GM19455 (cell line): ENCODE measurements around the gene TOR1B.
"Not testable (repeated sequence)": the region's sequence is repeated elsewhere in the genome, so short reads cannot be mapped to it uniquely, and the experiment has no call there.

Experiments used
- ATAC-seq: cut with Tn5 transposase; IDR thresholded peaks from one replicate; pipeline ENCODE4 v1.9.1; 2021; ENCODE audit not compliant: unreplicated experiment

TOR1B gene

DNA sequence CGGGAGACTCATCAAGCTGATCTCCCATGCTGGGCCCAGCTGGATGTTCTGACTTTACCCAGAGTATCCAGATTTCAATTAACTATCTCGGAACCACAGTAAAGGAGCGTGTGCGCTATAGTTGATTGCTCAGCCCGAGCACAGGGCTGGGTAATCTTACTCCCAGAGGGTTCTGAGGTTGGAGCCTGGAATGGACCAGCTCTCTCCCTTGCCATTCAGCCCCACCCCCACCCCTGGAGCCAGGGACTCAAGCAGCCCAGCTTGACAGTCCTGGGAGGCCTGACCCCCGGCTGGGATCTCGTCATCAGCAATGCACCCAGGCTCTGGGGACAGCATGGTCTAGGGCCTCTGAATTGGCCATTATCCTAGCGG is 26.4 kb upstream of the TOR1B start:
- ATAC-seq, result no peak

DNA sequence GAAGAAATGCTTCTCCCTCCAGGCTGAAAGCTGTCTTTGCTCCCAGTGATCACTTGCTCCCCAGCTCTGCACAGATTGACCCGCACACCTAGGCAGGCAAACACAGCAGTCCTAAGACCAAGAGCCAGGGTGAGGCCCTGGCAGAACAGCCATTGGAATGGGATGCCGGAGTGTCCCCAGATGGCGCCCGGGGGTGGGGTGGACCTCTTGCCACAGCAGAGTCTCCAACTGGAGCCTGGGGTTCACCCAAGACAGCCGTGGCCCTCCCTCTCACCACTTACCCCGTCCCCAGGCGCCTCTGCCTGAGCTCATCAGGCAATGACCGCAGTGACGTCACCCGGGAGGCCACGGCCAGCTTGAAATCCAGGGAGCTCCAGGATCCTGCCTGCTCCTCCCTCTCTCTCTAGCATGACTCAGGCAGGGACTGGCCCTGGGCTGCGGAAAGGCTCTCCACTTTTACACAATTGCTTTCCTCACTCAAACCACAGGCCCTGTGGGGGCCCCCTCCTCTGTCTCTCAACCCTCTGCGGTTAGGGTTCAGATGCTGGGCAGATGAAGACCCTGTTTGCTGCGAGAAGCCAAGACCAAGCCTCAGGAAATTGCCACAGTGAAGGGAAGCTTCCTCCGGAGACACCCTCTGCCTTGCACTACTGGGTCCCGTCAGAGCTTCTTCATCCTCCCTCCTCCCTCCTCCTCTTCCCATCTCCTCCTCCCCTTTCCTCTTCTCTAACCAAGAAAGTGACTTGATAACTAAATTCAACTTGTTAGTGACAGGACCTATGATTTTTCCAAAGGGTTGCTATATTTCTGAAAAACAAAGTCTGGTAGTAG is 25.8 kb upstream of the TOR1B start:
- ATAC-seq, result no peak

DNA sequence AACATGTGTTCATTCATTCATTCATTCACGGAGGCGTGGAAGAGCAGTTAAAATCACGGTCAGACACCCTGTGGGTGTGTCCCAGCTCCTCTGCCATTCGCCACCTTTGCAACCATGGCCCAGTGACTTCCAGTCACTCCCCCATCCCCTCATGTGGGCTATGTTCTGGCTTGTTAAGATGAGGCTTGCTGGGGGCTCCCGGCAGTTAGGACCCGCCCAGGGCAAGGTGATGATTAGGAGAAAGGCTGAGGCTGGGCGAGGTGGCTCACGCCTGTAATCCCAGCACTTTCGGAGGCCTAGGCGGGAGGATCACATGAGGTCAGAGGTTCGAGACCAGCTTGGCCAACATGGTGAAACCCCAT is 25.2 kb upstream of the TOR1B start:
- ATAC-seq, result no peak

DNA sequence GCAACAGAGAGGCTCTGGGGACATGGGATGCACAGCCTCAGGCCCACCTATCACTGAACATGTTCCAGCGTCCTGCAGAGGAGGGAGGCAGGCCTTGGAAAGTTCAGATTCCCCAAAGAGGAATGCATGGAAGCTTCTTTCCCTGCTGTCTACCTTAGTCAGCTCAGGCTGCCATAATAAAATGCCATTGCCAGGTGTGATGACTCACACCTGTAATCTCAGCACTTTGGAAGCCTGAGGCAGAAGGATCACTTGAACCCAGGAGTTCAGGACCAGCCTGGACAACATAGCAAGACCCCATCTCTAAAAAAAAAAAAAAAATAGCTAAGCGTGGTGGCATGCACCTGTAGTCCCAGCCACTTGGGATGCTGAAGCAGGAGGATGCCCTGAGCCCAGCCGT is 24.5 kb upstream of the TOR1B start:
- ATAC-seq, result no peak

DNA sequence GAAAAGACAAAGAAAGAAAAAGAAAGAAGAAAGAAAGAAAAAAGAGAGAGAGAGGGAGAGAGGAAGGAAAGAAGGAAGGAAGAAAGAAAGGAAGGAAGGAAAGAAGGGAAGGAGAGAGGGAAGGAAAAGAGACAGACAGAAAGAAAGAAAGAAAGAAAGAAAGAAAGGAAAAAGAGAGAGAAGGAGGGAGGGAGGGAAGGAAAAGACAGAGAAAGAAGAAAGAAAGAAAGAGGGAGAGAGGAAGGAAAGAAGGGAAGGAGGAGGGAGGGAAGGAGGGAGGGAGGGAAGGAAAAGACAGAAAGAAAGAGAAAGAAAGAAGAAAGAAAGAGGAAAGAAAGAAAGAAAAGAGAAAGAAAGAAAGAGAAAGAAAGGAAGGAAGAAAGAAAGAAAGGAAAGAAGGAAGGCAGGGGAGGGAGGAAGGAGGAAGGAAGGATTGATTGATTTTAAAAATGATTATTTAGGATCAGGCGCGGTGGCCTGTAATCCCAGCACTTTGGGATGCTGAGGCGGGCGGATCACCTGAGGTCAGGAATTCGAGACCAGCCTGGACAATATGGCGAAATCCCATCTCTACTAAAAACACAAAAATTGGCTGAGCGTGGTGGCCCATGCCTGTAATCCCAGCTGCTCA is 23.3 kb upstream of the TOR1B start:
- ATAC-seq, result no peak

DNA sequence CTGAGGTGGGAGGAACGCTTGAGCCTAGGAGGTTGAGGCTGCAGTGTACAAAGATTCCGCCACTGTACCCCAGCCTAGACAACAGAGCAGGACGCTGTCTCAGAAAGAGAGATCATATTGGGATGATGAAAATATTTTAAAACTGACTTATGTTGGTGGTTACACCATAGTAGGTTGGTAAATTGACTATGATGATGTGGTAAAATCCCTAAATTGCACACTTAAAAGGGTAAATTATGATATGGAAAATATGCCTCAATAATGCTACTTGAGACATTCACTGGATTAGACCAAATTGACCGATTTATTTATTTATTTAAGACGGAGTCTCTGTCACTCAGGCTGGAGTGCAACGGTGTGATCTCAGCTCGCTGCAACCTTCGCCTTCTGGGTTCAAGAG is 21.9 kb upstream of the TOR1B start:
- ATAC-seq, result no peak

DNA sequence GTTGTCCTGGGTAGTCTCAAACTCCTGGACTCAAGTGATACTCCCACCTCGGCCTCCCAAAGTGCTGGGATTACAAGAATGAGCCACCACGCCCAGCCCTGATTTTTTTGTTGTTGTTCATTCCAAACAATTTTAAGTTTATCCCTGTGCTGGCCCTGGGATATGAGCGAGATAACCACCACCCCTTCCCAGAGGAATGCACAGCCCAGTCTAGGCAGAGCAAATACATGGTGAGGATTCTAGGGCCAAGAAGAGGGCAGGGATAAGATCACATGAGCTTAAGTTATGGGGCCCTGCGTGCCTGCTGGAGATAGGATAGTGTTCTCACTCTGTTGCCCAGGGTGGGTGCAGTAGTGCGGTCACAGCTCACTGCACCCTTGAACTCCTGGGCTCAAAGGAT is 21.0 kb upstream of the TOR1B start:
- no peak for ATAC-seq

DNA sequence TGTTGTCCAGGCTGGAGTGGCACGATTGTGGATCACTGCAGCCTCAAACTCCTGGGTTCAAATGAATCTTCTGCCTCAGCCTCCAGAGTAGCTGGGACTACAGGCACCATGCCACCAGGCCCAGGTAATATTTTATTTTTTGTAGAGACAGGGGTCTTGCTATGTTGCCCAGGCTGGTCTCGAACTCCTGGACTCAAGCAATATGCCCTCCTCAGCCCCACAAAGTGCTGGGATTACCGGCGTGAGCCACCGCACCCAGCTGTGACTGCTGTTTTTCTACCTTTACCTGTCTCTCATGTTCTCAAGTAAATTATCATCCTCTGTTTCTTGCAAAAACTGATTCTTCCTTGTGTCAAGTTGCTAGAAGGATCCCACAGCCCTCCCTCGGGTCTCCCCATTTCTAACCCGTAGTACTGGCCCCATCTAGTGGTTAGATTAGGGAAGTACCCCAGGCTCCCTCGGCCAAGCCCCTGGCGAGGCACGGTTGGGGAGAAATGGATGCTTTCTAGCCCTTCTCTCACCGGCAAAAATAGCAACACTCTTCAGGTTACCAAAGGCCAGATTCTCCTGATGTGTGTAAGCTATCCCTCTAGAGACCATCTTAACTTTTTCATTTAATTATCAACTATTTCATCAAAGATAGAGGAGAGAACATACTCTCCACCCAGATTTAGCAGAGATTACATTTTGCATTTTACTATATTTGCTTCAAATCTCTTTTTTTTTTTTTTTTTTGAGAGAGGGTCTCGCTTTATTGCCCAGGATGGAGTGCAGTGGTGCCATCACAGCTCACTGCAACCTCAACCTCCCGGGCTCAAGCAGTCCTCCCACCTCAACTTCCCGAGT is 19.2 kb upstream of the TOR1B start:
- no peak for ATAC-seq

DNA sequence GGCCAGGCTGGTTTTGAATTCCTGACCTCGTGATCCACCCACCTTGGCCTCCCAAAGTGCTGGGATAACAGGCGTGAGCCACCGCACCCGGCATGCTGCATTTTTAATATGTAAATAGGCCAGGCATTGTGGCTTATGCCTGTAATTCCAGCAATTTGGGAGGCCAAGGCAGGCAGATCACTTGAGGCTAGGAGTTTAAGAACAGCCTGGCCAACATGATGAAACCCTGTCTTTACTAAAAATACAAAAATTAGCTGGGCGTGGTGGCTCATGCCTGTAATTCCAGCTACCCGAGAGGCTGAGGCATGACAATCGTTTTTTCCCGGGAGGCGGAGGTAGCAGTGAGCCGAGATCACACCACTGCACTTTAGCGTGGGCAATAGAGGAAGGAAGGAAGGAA is 18.0 kb upstream of the TOR1B start:
- not testable (repeated sequence) for ATAC-seq

DNA sequence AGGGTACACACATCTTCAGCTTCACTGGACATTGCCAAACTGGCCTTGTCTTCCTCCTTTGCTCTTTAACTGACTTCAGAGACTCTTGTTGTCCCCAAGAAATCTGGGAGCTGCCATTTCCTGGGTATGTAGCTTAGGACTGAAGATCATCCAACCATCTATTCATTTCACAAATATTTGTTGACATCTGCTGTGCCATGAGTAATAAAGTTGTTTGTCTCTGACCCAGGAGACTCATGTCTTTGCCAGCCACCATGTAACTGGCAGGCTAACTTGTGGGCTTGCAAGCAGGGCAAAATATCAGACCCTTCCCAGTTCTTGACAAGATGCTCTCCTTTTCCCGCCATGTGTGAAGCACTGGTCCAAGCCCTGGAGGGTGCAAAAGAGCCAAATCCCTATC is 17.1 kb upstream of the TOR1B start:
- no peak for ATAC-seq

DNA sequence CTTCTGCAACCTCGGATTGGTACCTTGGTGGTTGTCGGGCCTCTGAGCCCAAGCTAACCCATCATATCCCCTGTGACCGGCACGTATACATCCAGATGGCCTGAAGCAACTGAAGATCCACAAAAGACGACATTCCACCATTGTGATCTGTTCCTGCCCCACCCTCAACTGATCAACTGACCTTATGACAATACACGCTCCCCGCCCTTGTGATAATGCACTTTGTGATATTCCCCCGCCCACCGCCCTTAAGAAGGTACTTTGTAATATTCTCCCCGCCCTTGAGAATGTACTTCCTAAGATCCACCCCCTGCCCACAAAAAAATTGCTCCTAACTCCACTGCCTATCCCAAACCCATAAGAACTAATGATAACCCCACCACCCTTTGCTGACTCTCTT is 16.5 kb upstream of the TOR1B start:
- no peak for ATAC-seq

DNA sequence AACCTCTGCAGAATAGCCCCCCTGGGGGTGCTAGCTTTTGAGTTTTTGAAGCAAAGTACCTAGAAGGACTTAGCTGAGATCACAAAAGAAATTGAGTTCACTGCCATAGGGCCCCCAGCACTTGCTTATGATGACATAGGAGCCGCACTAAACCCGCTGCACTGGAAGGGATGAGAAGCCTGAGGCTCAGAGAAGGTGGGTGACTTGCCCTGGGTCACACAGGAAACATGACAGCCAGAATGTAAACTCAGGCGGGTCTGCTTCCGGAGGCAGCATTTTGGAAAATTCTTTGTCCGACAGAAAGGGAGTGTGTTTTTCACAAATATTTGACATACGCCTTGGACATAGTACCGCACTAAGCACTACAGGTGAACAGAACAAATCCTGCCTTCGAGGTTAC is 8.4 kb upstream of the TOR1B start:
- ATAC-seq, result no peak

DNA sequence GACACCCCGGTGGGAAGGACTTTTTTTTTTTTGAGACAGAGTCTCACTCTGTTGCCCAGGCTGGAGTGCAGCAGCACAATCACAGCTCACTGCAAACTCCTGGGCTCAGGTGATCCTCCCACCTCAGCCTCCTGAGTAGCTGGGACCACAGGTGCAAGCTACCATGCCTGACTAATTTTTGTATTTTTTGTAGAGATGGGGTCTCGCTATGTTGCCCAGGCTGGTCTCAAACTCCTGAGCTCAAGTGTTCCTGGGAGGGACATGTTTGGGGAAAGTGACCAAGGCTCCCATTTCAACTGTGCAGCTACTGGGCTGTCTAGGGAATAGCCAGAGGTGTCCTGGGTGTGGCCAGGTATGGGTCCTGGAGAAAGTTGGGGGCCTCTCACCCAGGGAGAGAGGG is 7.0 kb upstream of the TOR1B start:
- ATAC-seq, result not testable (repeated sequence)

DNA sequence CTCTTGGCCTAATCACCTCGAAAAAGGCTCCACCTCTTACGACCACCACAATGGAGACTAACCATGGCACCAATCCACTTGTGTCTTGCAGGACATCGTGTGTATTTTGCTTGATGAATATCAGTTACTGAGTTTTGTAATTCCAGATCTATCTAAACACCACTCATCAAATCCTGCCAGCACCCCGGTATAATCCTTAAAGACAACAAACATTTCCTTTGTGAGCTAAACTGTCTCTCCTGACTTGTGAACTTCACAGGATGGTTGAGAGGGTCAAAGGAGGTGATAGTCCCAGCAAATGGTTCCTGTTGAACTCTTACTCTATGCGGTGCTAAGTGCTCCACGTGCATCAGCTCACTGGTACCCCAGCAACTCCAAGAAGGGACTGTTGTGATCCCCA is 4.0 kb upstream of the TOR1B start:
- no peak for ATAC-seq

DNA sequence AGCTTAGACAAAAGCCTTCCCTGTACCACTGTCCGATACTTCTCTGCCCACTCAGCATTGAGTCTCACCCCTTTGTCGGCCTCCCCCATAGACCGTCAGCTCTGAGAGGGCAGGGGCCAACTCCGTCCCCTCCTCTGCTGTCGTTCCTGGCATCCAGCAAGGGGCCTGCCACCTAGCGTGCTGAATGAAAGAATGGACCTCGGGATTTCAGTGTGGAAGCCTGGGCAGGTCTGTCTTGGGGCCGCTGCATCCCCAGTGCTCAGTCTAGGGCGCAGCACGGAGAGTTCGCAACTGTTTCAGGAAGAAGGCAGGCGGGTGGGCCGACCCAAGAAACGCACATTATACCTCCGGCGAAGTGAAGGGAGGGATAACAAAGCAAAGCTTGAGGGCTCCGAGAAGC is 1.5 kb upstream of the TOR1B start:
- no peak for ATAC-seq

DNA sequence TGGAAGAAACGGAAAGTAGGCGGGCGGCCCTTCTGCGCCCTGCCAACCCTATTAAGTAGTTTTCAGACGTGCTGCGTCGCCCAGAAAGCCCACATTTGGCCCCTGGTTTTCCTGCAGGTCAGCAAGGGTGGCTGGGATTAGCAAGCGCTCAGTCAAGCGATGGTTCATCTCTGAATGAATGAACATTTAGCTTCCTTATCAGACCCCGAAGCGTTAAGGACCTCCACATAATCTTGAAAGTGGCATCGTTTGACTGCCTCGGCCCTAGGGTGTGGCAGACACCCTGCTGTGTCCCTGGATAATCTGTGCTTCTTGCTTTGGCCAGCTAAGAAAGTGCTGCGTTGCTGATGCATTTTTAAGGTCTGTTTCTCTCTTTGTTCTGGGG is 684 bp downstream of the TOR1B start:
- peak; percentile 9 for ATAC-seq

DNA sequence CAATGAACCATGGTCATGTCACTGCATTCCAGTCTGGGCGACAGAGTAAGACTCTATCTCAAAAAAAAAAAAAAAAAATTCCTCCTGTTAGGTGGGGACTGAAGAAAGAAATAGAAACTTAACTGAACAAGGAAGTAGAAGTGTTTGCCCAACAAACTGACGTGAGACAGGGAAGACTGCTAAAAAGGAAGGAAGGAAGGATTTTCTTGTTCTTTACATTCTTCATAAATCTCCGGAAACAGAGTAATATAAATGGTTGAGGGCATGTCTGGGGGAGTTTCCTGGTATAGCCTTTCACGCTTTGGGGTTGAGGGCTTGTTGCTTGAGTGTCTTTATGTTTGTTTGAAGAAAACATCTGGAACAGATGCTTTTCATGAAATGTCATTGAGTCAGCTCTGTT is 3.1 kb downstream of the TOR1B start:
- ATAC-seq, result no peak

DNA sequence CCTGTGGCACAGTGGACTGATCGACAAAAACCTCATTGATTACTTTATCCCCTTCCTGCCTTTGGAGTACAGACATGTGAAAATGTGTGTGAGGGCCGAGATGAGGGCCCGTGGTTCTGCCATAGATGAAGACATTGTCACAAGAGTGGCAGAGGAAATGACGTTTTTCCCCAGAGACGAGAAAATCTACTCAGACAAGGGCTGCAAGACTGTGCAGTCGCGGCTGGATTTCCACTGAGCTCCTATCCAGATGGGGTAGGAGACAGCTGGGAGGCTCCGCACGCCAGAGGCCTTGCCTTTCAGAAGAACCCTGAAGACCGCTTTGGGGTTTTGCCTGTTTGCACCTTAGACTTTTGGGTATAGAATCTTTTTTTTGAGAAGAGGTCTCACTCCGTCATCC is 6.4 kb downstream of the TOR1B start:
- no peak for ATAC-seq

DNA sequence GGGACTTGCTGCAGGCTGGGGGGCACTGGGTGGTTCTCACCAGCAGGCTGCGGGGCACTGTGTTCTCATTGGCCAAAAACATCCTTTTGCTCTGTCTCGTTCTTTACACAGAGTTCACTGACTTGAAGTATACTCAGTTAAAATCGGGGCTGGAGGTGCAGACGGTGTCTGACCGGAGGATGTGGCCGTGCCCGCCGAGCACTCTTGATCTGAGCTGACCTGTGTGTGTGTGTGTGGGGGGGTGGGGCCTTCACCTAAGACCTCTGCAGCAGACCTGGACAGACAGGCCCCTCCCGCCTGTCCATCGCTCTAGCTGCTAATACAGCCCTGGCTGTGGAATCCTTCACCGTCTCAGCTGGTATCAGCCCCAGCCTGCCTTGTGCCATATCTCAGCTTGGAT is 7.1 kb downstream of the TOR1B start:
- no peak for ATAC-seq

DNA sequence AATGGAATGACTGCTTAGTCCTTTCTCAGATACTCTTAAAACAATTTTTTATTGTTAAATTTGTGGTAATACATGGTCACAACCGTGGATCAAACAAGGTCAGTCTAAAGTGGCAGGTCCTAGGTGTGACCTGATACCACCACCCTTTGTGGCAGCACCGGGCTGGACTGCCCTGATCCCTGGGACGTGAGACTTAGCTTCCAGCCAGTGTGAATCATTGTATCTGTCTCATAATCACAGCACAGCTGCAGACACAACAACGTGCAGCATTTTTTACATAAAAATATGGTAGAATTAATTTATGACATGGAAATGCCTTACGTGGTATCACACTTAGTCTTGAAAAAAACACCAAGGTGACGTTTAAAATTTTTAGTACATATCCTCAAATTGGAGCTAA is 7.8 kb downstream of the TOR1B start:
- ATAC-seq, result no peak

DNA sequence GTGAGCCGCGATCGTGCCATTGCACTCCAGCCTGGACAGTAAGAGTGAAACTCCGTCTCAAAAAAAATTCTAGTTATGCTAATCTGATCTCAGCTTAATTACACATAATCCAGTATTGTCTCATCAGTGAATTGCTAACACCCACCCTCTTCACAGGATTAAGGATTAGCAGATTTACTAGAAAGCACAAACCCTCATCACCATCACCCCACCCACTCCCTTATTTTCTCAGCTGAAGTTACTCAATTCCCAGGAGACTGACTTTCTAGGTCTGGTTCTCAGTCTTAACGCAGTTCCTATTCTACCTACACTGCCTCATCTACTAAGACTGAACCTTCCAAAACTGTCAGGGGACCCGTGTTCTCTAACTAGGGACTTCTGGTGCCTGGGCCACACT is 9.0 kb downstream of the TOR1B start:
- ATAC-seq, result no peak

DNA sequence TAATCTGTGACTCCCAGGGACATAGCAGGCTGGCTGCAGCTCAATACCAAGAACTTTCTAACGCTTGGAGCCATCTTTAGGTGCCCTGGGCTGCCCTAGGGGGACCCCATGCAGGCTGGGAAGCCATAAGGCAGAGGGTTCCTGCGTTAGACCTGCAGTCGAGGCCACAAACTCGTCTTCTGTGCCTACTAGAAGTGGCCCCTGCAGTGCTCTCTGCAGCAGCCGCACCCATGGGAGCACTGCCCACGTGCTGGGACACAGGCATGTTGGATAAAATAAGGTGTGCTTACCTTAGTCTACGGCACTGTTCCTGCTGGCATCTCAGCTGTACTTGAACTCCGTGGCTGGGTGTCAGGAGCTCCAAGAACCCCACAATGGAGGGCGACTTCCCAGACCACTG is 9.4 kb downstream of the TOR1B start:
- ATAC-seq, result no peak
